Neuron (in vitro differentiated cells): Measurements from ENCODE around the gene B4GALT5.

Experiments
- H2AFZ ChIP-seq: one replicate; pipeline ENCODE4 v1.6.1; 2013; ENCODE audit warnings: low read depth, mild to moderate bottlenecking, inconsistent platforms, low read length, moderate library complexity
- H3K27me3 ChIP-seq: one replicate; pipeline ENCODE4 v1.6.1; 2013; ENCODE audit warnings: low read length; ENCODE audit not compliant: insufficient read depth
- H3K36me3 ChIP-seq: one replicate; pipeline ENCODE4 v1.6.1; 2013; ENCODE audit warnings: low read length; ENCODE audit not compliant: insufficient read depth
- H3K4me1 ChIP-seq: one replicate; pipeline ENCODE4 v1.6.1; 2013; ENCODE audit warnings: low read length; ENCODE audit not compliant: insufficient read depth
- H3K4me3 ChIP-seq: 2 replicates; pipeline ENCODE4 v1.5.1; 2013; ENCODE audit warnings: mild to moderate bottlenecking, low read length, moderate library complexity
- H3K9me3 ChIP-seq: one replicate; pipeline ENCODE4 v1.6.1; 2013; ENCODE audit warnings: low read length

B4GALT5 gene

DNA sequence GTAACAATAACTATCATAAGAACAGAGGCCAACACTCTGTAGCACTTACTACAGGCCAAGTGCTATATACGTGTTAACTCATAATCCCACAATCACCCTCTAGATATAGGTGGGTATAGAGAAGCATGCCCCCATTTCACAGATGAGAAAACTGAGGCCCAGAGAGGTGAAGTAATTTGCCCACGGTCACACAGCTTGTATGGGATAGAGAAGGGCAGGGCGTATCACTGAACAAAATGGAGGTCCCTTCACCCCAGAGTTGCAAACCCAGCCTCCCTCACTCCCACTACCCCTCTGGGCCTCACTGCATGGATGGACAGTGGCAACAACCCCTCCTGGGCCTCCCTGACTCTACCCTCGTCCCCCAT, 113.9 kb downstream of the B4GALT5 start:
- Histone ChIP-seq H3K9me3 (no peaks in the 10 kb centered on the region), H3K4me1 (no peaks in the 10 kb centered on the region), H3K27me3 (peaks cover 4% of the 10 kb centered on the region), H3K4me3 (no peak overlapping the region), H2AFZ (no peak overlapping the region), H3K36me3 (no peaks in the 10 kb centered on the region)

DNA sequence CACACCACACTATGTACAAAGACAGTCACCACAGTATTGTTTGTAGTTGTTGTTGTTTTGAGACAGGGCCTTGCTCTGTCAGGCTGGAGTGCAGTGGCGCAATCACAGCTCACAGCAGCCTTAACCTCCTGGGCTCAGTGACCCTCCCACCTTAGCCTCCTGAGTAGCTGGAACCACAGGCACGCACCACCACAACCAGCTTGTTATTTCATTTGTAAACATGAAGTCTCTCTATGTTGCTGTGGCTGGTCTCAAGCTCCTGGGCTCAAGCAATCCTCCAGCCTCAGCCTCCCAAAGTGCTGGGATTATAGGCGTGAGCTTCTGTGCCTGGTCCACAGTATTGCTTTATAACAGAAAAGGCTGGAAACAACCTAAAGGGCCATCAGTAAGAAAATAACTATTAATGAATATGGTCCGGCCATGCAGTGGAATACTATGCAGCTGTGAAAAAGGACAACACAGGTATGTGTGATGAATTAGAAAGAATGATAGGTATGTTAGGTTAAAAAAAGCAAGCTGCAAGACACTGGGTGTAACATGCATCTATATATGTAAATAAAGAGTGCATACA, 115.8 kb downstream of the B4GALT5 start:
- no peak overlapping the region for H3K4me3 ChIP-seq
- no peak overlapping the region for H2AFZ ChIP-seq
- H3K4me1 ChIP-seq = no peaks in the 10 kb centered on the region
- H3K9me3 ChIP-seq = no peaks in the 10 kb centered on the region
- no peaks in the 10 kb centered on the region for H3K36me3 ChIP-seq
- peaks cover 4% of the 10 kb centered on the region for H3K27me3 ChIP-seq

DNA sequence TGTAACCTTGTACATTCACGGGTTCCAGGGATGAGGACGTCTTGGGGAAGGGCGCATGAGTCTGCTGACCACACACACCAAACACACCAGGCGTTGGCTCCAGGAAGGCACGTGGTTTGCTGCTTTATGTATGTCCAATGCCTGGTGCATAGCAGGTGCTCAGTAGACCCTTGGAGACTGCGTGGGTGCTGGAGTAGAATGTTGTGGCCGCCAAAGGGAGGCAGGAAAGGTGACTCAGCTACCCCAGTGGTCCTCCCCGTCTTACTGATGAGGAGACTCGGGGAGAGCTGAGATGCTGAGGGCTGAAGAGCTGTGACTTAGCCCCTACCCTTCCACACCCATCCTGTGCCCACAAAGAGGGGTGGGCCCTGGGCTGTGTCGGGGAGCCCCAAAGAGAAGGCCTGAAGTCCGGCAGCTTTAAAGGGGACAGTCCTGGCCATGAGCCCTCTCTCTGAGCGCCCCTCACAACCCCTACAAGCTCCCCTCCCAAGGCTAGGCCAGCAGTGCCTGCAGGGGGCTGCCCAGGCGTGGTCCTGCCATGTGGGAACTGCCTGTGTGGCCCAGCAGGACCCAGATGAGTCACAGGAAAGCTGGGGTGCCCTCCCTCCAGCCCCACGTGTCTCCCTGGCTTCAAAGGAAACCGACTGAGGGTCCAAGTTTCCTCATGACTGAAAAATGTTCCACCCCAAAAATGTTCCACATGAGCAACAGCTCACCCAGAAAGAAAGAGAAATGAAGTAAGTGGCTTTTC, 117.7 kb downstream of the B4GALT5 start:
- H3K4me3 ChIP-seq = no peak overlapping the region
- no peaks in the 10 kb centered on the region for H3K36me3 ChIP-seq
- H2AFZ ChIP-seq = no peak overlapping the region

DNA sequence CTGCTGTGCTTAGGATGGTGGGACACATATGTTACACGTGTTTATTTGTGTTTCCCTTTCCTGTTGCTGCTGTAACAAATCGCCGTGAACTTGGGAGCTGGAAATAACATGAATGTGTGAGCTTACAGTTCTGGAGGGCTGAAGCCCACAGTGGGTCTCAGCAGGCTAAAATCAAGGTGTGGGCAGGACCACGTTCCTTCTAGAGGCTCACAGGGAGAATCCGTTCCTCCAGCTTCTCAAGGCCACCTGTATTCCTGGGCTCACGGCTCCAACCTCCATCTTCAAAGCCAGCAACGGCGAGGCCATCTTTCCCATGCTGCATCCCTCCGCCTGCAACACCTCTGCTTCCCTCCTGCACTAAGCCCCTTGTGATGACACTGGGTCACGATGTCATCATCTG, 118.3 kb downstream of the B4GALT5 start:
- H3K4me3 ChIP-seq = no peak overlapping the region
- peaks cover 4% of the 10 kb centered on the region for H3K27me3 ChIP-seq
- no peaks in the 10 kb centered on the region for H3K9me3 ChIP-seq
- no peaks in the 10 kb centered on the region for H3K4me1 ChIP-seq
- no peak overlapping the region for H2AFZ ChIP-seq
- no peaks in the 10 kb centered on the region for H3K36me3 ChIP-seq

More for the DNA sequence above, 117.7 kb downstream of the B4GALT5 start:
- Histone ChIP-seq H3K9me3 (no peaks in the 10 kb centered on the region), H3K4me1 (no peaks in the 10 kb centered on the region), H3K27me3 (peaks cover 4% of the 10 kb centered on the region)

DNA sequence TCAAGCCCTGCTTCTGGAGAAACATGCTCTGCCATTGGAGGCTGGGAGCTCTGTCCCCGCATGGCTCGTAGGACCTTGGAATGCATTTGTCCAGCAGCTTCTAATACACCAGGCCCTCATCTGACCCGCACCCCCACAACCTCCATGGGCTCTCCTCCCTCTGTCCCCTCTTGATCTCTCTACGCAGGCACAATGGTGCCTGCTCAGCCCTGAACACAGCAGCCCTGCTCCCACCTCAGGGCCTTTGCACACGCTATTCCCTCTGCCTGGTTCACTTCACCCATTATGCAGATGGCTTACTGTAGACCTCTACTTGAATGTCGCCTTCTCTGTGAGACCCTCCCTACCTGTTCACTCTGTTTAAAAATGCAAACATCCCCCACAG, 118.8 kb downstream of the B4GALT5 start:
- no peaks in the 10 kb centered on the region for H3K4me1 ChIP-seq

DNA sequence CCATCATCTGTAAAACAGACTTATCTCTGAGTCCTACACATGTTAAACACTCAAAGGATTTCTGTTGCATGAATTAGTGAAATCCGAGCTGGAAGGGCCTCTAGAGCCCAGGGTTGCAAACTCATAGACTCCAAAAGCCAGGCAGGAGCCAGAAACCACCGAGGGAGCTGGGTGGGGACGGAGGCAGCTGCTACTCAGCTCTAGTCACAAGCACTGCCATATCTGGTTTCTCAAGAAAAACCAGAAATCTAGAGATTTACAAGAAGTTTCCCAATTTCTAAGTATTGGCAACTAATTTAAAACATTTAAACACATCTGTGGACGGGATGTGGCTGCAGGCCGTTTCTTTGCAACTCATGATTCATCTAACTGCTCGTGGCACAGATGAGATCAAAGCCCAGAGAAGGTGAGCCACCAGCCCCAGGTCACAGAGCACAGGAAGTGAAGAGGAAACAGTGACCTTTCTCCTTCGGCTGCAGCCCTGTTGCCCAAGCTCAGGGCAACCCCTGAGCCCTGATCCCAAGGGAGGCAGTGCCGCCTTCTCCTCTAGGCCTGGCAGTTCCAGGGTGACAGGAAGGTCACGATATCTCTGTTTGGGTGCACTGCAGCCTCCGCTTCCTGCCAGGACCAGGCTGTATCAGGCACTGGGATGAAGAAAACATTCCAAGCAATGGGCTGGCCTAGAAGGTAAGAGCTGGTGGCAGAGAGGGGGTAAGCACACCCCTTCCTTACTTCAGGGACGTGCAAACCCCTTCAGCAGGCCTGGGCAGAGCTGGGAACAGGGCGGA, 119.3 kb downstream of the B4GALT5 start:
- no peaks in the 10 kb centered on the region for H3K9me3 ChIP-seq
- H3K4me1 ChIP-seq = no peaks in the 10 kb centered on the region
- peaks cover 4% of the 10 kb centered on the region for H3K27me3 ChIP-seq
- H2AFZ ChIP-seq = no peak overlapping the region
- H3K4me3 ChIP-seq = no peak overlapping the region
- H3K36me3 ChIP-seq = no peaks in the 10 kb centered on the region

More for the DNA sequence above, 118.8 kb downstream of the B4GALT5 start:
- Histone ChIP-seq H3K27me3 (peaks cover 4% of the 10 kb centered on the region), H3K36me3 (no peaks in the 10 kb centered on the region), H3K4me3 (no peak overlapping the region), H2AFZ (no peak overlapping the region), H3K9me3 (no peaks in the 10 kb centered on the region)

DNA sequence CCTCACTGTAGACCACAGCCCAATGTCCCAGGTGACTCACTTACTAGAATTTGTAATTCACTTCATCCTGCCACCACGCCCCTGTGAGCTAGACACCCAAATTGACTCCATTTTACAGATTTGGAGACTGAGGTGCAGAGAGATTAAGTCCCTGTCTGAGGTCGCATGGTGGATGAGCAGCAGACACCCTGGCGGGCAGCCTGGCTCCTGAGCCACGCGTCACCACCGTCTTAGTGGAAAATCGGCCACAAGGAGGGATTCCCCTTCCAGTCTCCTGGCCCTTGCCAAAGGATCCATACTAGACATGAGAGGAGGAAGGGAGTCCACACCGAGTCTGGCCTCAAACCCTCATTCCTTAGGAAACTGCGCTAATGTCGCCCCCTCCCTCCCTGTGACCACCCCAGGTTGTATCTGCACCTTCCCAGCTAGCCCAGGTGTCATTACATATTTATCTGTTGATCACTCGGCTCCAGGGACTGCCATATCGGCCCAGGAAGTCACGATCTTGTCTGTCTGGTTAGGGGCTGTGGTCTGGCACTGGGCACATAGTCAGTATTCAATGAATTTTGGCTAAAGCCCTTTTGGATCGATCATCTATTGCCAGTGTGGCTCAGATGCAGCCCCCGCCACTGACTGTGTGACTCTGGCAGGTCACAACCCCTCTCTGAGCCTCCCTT, 120.1 kb downstream of the B4GALT5 start:
- no peak overlapping the region for H3K4me3 ChIP-seq
- no peaks in the 10 kb centered on the region for H3K9me3 ChIP-seq
- no peaks in the 10 kb centered on the region for H3K4me1 ChIP-seq
- peaks cover 4% of the 10 kb centered on the region for H3K27me3 ChIP-seq
- no peaks in the 10 kb centered on the region for H3K36me3 ChIP-seq
- no peak overlapping the region for H2AFZ ChIP-seq

DNA sequence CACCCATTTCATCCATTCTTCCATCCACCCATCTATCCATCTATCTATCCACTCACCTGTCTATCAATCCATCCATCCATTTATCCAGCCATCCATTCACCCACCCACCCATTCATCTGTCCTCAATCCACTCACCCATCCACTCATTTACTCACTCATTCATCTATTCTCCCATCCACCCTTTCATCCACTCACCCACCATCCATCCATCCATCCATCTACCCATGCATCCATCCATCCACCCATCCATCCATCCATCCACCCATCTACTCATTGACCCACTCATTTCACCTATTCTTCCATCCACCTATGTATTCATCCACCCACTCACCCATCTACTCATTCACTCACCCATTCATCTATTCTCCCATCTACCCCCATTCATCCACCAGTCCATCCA, 121.6 kb downstream of the B4GALT5 start:
- no peak overlapping the region for H3K4me3 ChIP-seq
- no peaks in the 10 kb centered on the region for H3K9me3 ChIP-seq
- peaks cover 4% of the 10 kb centered on the region for H3K27me3 ChIP-seq

DNA sequence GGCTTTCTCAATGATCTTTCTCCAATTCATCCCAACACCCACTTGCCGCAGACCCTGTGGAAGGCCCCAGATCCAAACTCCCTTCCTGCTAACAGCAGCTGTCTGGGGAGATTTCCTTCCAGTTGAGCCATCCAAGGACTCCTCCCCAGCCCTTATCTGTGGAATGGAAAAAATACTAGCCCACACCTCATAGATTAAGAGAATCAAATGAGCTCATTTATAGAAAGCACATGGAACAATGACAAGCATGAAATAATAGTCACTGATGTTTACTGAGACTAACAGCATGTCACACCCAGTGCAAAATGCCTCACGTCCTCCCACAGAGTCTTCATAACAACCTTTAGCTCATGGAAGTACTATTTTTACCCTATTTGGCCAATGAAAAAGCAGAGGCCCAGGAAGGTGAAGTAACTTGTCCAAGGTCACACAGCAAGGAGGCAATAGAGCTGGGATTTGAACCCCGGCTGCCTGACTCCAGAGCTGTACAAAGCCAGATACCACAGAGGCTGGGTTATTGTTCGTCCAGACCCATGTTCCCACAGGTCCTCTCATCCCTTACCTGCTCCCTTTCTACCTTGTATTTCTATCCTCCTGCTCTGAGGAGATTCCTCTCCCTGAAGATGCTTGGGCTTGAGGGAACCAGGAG, 122.3 kb downstream of the B4GALT5 start:
- no peaks in the 10 kb centered on the region for H3K9me3 ChIP-seq

More for the DNA sequence above, 121.6 kb downstream of the B4GALT5 start:
- no peaks in the 10 kb centered on the region for H3K36me3 ChIP-seq
- no peaks in the 10 kb centered on the region for H3K4me1 ChIP-seq
- no peak overlapping the region for H2AFZ ChIP-seq

DNA sequence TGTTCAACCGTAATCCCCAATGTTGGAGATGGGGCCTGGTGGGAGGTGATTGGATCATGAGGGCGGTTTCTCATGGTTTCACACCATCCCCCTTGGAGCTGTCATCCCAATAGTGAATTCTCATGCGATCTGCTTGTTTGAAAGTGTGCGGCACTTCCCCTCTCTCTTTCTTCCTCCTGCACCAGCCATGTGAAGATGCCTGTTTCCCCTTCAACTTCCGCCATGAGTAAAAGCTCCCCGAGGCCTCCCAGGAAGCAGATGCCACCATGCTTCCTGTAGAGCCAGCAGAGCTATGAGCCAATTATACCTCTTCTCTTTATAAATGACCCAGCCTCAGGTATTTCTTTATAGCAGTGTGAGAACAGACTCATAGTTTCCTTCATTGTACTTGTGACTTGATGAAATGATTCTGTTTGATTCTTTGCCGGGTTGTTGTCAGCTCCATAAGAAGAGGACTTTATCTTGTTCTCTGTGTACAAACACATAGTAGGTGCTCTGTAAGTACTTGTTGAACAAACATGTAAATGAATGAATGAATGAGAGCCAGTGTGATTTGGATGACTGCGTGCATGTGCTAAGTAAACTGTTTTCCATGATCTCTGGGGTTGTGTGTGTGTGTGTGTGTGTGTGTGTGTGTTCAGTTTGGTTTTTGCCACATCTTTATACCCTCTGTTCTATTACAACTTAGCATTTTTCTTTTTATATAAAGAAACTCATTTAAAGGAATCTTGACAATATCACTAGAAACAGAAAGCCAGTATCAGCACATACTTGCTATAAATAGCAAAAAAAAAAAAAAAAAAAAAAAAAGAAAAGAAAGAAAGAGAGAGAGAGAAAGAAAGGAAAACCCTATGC, 123.3 kb downstream of the B4GALT5 start:
- Histone ChIP-seq H3K4me1 (no peaks in the 10 kb centered on the region), H3K36me3 (no peaks in the 10 kb centered on the region), H3K4me3 (no peak overlapping the region), H3K27me3 (peaks cover under 1% of the 10 kb centered on the region), H3K9me3 (no peaks in the 10 kb centered on the region), H2AFZ (no peak overlapping the region)

More for the DNA sequence above, 122.3 kb downstream of the B4GALT5 start:
- Histone ChIP-seq H2AFZ (no peak overlapping the region), H3K4me1 (no peaks in the 10 kb centered on the region), H3K4me3 (no peak overlapping the region), H3K27me3 (peaks cover 4% of the 10 kb centered on the region), H3K36me3 (no peaks in the 10 kb centered on the region)

DNA sequence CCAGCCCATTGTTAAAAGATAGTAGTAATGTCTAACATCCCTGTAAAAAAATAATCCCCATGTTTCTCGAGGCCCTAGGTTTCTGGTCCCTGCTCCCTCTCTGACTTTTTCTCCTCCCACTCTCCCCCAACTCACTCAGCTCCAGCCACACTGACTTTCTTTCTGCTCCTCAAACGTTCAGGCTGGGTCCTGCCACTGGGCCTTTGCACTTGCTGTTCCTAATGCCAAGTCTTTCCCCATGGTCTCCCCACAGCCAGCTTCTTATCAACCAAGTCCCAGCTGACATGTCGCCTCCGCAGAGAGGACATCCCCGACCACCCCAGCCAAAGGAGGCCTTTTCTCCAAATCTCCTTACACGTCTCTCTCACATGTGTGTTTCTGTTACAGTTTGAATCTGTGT, 123.9 kb downstream of the B4GALT5 start:
- Histone ChIP-seq H3K9me3 (no peaks in the 10 kb centered on the region), H3K27me3 (no peaks in the 10 kb centered on the region), H3K36me3 (no peaks in the 10 kb centered on the region), H2AFZ (no peak overlapping the region), H3K4me1 (no peaks in the 10 kb centered on the region), H3K4me3 (no peak overlapping the region)

DNA sequence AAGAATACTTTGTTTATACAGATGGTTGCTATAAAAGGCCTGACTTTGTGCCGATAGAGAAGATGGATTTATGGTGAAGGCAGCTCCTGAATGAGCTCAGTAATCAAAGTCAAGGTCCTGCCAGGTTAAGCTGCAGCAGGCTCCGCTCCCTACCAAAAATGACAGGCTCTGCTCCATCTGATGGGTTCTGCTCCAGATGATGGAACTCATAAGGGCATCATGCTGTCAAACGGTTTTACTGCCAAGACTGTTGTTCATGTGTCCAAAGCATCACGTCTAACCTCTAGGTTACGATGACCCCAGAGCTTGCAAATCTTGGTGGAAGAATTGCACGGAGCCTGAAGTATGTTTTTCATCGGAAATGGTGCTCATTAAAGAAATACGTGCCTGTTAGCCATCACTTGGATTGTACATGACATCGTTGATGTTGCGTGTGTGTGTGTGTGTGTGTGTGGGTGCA, 126.5 kb downstream of the B4GALT5 start:
- Histone ChIP-seq H3K9me3 (peaks cover 2% of the 10 kb centered on the region), H3K36me3 (no peaks in the 10 kb centered on the region), H3K27me3 (no peaks in the 10 kb centered on the region), H3K4me1 (no peaks in the 10 kb centered on the region), H2AFZ (no peak overlapping the region), H3K4me3 (no peak overlapping the region)
